HG02870 (cell line): Measurements from ENCODE around the gene SIRPG.
"Not testable (repeated sequence)": the region's sequence is repeated elsewhere in the genome, so short reads cannot be mapped to it uniquely, and the experiment has no call there.

ENCODE experiments used
- ATAC-seq: cut with Tn5 transposase; IDR thresholded peaks from one replicate; pipeline ENCODE4 v1.9.1; 2021; ENCODE audit warnings: mild to moderate bottlenecking, moderate library complexity; ENCODE audit not compliant: unreplicated experiment

The SIRPG gene

DNA sequence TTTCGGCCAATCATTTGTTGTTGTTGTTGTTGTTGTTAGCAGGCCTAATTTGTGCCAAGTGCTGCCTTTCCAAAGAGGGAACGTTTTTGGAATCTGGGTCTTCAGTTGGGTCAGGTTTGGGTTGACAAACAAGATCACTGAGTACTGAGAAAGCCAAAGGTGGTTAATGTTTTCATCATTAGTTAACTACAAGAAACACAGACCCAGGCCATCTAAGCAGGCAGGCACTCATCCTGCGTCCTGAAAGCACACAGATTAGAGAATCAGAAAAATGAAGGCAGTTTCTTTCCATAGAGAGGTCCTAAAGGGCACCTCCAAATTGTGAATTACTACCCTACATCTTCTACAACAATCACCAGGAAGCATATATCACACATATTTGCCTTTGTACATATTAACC, 15.1 kb upstream of the SIRPG start:
- ATAC-seq, result no peak

DNA sequence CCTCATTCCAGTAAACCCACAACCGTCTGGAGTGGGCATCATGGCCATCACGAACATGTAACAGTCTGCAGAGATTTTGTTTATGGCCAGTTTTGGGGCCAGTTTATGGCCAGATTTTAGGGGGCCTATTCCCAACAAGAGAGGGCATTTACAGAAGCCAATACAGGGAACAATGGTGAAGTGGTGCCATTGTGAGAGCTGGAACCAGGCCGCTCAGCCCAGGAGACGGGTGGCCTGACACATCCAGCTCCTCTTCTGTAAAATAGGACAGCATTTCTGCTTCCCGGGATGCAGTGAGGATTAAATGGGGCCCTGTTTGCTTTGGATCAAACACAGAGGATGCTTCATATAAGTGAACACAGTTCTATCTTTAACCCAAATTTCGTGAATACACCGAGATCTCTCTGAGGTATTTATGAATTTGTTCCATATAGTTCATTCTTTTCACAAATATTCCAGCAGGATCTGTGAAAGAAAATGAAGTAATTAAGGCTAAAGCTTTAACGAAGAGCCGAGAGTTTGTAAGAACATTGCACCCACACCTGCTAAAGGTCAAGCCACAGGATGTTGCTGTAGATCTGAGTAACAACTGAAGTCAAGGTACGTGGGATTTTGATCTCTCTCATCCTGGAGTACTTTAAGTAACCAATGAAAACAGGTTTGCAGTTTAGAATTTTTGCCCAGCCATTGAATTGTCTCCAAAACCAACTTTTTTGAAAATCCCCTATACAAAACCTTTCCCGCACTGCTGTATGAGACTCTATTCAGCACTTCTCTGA, 14.5 kb upstream of the SIRPG start:
- no peak for ATAC-seq

DNA sequence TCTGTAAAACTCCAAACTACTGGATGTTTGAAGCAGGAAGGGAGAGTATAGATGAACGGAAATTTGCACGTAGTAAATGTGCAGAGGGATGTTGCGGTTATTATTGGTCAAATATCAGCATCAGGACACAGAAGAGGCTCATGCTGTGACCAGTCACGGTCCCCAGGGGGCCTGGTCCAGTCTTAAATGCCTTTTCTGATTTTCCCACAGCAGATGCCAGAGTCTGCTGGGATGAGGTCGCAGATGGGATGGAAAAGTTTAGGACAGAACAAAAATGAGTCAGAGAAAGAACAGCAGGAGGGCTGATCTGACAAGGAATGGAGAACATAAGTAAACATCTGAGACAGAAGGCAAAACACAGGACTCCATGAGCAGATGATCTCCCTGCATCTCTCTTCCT, 11.7 kb upstream of the SIRPG start:
- ATAC-seq, result no peak

DNA sequence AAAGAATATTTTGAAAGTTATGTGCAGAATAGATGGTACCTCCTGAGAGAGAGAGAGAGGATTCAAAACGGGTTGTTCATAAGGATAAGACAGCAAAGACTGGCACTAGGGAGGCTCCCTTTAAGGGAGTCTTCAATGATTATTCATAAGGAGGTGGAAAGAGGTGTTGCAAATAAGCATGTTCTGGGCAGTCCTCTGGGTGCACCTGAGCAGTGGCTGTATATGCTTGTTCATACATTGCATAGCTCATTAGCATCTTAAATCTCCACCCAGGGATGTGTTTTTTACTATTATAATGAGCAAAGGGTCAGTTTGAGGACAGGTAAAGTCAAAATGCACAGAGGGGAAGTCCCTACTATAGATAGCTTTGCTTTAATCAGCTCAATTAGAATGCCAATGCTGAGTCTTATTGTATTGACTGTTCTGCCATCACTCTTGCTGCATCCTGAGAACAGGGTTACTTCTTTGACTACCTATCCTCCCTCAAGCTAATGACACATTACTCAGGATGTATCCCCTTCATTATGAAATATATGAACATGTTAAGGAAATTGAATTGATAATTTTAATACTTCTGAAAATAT, 10.0 kb upstream of the SIRPG start:
- ATAC-seq, result no peak

DNA sequence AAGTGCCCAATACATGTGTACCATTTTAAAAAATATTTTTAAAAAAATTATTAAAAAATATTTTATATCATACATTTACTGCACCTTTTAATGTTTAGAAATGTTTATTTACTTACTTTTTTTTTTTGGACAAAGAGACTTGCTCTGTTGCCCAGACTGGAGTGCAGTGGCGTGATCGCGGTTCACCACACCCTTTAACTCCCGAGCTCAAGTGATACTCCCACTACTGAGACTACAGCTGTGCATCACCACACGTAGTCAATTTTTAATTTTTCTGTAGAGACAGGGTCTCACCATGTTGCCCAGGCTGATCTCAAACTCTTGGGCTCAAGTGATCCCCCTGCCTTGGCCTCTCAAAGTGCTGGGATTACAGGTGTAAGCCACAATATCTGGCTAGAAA, 9.2 kb upstream of the SIRPG start:
- ATAC-seq, result no peak

DNA sequence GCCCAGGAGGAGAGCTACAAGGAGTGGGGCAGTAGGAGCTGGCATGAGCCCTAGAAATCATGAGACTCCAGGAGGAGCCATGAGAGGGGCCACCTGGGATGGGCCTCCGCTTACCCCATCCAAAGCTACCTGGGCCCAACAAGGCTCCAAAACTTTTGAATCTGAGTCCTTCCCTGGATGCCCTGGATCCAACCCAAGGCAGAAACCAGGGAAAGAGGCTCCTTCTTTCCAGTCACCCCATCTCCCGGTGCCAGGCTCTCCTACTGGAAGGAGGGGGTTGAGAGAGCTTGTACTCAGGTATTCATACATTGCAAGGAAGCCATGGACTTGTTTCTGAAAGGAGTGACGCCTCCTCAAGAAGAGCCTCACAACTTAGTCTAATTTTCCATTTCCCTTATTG, 7.8 kb upstream of the SIRPG start:
- no peak for ATAC-seq

DNA sequence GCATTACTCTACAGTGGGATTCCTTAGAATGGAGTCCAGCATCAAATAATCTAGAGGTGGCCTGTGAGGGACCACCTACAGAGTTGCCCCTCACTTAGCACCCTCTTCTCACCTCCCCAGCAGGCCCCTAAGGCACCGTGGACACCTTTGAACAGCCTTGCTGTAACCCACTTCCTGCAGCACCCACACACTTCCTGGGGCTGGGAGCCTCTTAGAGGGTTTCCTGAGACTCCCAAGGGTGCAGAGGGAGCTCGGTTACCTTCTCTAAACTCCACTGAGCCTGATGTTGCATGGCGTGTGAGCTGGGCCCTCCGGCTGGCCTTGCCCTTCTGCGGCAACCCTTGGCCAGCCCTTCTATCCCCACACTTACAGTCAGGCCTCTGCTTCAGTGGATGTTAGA, 7.3 kb upstream of the SIRPG start:
- ATAC-seq, result no peak

DNA sequence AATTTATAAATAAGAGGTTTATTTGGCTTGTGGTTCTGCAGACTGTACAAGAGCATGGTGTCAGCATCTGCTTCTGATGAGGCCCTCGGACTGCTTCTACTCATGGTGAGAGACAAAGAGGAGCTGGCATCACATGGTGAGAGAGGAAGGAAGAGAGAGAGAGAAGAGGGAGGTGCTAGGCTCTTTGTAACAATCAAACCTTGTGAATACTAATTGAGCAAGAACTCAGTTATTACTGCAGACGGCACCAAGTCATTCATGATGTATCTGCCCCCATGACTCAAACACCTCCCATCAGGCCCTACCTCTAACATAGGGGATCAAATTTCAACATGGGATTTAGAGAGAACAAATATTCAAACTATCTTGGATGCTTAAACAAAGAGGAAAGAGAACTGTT, 6.3 kb upstream of the SIRPG start:
- ATAC-seq, result no peak

DNA sequence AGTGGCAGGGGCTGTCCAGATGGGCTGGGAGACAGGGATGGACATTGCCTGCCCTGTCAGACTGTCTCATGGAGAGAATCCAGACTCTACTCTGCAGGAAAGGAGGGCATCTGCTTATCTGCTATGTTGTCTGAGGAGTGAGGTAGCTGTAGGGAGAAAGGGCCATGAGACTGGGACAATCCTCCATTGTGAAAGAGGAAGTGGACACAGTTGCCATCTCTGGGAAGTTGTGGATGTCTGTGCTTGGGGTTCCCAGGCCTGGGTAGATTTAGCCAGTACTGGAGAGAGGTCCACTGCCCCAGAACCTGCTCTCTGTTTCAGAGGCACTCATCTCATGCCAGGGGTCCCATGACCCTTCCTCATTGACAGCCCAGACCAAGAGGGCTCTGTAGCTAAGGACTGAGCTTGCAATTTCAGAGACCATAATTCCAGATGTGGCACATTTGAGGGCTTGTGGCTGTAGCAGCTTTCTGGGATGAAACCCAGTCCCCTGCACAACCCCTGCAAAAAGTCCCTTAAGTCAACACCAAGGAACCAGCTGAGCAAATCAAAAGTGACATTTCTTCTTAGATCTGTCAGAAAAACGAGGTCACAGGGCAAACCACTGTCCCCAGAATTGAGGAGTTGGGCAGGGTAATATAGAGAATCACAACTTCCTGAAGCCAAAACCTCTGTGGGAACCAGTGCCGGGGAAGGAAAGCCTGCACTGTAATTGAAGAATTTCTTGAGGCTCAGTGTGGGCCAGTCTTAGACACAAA, 4.1 kb upstream of the SIRPG start:
- ATAC-seq, result no peak

DNA sequence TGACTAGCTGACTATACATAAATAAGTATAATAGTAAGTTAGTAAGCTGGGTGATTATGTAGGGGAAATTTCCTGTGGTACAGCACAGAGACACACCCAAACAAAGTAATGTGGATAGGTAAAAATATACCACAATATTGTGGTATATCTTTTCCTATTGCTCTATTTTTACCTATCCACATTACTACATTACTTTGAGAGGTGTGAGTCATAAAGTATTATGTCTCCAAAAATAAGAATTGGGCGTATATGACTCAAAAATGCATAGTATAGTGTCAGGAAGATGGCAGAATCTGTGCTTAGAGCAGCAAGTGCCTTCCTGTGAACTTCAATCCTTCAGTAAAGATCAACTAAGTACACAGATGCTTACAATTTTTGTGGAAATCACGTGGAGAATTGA, 2.7 kb upstream of the SIRPG start:
- no peak for ATAC-seq

DNA sequence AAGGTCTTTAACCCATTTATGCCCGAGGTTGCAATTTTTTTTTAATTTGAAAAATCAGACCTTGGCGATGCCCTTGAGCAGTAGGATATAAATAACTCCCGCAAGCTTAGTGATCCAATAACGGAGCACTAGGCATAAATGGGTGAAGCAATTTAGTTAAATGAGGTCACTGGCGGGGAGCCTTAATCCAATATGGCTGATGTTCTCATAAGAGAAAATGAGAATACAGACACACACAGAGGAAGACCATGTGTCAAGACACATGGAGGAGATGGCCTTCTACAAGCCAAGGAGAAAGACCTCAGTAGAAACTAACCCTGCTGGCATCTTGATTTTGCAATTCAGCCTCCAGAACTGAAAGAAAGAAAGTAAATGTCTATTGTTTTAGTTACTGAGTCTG, 735 bp downstream of the SIRPG start:
- no peak for ATAC-seq

DNA sequence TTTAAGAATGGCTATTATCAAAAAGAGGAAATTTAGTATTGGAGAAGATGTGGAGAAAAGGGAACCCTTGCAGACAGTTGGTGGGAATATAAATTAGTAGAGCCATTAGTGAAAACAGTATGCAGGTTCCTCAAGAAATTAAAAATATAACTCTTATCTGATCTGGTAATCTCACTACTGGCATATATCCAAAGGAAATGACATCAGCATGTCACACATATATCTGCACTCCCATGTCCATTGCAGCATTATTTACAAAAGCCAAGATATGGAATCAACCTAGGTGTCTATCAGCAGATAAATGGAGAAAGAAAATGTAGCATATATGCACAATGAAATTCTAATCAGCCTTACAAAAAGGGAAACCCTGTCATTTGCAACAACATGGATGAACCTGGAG, 2.6 kb downstream of the SIRPG start:
- ATAC-seq, result no peak

DNA sequence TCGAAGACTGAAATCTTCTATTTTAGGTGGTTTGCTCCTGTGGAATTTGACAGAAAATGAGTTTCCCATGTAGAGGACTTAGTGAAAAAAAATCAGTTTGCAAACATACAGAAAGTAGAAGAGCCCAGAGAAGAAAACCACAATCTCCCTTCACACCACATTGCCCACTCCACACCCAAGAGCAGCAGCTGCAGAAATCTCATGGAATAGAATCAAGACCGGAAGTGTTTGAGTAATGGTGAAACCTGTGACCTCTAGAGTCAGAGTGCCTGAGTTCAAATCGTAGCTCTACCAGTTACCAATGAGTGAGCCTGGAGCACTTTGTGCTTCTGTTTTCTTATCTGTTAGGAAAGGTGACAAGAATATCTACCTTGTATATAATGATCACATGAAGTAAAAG, 4.6 kb downstream of the SIRPG start:
- no peak for ATAC-seq

DNA sequence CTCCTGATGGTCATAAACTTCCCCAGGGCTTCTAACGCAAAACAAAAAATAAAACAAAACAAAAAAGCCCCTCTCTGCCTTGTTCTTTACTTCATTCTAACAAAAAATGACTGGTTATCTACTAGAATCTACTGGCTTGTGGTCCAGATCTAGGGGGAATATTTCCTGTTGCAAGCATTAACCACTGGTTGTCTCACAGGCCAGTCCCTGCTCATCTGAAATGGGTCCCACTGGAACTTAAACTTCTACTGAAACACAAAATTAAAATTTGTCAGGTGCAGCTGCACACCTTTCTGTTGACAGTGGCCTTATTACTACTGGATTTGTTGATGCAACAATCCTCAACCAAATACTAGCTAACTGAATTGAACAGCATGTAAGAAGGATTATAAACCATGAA, 5.5 kb downstream of the SIRPG start:
- no peak for ATAC-seq

DNA sequence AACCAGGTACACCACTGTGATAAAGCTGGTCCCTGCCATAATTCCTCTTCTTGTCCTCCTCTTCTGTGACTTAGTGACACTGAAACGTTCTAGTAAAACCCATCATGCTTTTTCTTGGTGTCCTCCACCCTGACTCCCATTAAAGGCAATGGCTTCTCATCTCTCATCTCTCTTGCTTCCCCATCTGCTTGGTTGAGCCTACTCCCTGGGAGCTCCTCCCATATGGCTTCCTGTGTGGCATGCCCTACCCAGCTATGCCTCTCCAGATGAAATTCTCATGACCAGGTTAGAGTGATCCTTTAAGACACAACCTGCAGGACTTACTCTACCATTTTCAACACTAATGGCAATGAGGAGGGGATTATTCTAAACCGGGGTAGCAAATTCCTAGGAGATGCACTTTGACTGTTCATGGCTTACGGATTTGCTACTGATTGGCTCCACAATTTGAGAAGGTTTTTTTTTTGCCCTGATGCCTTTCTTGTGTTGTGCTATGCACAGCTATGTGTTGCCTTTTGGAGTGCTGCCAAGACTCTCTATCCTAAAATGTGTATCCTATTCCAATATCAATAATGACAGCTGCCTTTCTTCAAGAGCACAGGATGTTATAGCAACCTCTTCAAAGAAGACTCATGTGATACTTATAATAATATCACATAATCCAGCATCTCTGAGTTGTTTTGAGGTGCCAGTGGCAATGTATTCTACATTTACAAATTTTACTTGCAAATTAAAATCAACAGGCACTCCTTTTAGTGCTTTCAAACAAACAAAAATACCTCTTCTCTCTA, 6.1 kb downstream of the SIRPG start:
- no peak for ATAC-seq

DNA sequence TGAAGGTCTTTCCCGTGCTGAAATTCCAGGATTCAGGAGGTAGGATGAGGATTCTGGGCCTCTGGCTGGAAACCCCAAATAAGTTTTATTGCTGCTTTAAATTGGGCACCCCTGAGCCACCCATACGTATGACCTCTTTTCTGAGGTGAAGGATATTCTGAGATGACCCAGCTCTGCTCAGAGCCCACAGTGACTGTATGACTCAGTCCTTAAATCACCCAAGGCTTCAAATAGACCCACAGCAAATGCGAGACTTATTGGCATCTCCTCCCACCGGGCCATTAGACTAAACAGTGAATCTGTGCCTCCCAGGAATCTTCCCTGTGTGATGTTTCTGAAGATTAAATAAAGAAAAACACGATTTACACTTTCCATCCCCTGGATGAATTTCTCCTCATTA, 9.5 kb downstream of the SIRPG start:
- ATAC-seq, result no peak

DNA sequence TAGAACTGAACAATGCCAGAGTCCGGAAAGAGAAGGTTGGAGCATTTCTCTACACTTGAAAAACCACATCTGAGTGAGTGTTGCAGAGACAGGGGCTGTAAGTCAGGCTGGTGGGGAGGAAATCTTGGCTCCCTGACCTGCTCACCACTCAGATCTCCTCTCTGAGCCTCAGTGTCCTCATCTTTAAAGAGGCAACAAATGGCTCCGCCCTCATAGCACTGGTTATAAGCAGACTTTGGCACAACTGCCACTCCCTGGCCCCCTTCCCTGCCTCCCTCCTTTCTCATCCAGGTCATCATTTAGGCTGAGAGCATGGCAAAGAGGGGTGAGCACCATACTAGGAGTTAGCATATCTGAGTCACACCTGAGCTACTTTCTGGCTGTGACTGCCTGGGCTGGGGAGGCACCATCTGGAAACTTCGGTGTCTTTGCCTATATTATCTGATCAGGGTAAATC, 10.6 kb downstream of the SIRPG start:
- no peak for ATAC-seq

DNA sequence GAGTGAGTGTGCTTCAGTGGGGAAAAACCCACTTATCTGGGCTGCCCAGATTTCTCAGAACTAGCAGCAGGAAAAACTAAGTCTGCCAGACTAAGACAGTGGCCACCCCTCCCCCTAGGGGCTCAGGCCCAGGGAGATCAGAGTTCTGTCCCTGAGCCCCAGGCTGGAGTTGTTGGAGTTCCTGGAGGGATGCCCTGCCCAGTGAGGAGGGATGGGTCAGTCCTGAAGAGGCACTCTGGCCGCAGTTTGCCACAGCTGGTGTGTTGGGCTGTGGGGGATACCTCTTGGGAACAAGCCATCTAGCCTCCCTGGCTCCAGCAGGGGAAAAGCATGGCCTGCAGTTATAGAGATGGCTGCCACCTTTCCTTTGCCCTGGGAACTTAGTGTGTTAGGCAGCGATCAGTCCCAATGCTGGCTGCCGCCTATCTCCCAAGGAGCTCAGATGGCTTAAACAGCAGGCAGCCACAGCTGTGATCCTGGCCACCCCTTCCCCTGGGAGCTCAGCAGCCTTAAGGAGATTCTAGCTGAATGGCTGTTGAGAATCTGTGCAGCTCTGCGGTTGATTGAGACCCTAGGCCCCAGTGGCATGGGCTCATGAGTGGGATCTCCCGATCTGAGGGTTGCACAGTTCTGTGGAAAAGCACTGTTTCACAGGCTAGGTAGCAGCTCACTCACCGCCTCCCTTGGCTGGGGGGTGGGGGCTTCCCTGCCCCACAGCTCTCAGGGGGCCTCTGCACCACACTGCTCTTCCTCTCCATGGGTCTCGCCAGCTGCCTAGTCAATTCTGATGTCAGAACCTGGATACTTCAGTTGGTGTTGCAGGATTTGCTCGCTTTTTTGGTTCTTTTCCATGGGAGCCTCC, 13.2 kb downstream of the SIRPG start:
- ATAC-seq, result no peak

DNA sequence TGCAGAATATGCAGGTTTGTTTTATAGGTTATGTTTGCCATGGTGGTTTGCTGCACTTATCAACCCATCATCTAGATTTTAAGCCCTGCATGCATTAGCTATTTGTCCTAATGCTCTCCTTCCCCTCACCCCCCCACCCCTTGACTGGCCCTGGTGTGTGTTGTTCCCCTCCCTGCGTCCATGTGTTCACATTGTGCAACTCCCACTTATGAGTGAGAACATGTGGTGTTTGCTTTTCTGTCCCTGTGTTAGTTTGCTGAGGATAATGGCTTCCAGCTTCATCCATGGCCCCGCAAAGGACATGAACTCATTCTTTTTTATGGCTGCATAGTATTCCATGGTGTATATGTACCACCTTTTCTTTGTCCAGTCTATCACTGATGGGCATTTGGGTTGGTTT, 18.9 kb downstream of the SIRPG start:
- not testable (repeated sequence) for ATAC-seq

DNA sequence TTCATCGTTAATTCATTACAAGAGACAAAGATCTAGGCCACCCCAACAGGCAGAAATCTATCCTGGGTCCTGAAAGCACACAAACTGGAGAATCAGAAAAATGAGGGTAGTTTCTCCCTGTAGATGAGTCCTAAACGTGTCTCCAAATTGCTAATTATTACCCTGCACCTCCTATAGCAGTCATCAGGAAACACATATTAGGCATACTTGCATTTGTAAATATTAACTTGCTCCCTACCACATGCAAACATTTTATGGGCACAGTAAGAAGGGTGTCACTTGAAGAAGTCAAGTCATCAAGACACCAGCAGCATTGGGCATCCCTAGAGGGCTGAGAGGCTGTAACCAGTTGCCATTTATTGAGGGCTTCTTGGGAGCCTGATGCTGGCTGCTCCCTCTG, 19.8 kb downstream of the SIRPG start:
- ATAC-seq, result no peak
